C4-2B (cell line): Measurements from ENCODE around the gene ELP2.

Experiments used
- CTCF ChIP-seq: fragments of 450-650 bp; conservative IDR thresholded peaks from 2 replicates; pipeline ENCODE4 v1.5.1; 2017; ENCODE audit warnings: mild to moderate bottlenecking
- ZFX ChIP-seq: fragments of 450-650 bp; IDR thresholded peaks from 2 replicates; pipeline ENCODE4 v1.6.1; 2017

- TF ChIP-seq CTCF: no peak
- no peak for TF ChIP-seq ZFX
Observed at GRCh38 chr18:36107477-36107876, 22.2 kb upstream of the ELP2 start.
